Karpas-422 (cell line): Measurements from ENCODE around the gene CSNK2A1. TPM values are rescaled to one million over a fixed set of nuclear protein-coding genes. Genes with fewer than 3 reads are reported as not detected.

Source experiments
- DNase-seq: peaks from one replicate; pipeline ENCODE4 v3.0.0-alpha.2; 2015
- H2AFZ ChIP-seq: fragments of 200-600 bp; sonication (generic); 2 replicates; pipeline ENCODE4 v1.6.1; 2014; ENCODE audit warnings: antibody characterized with exemption, low read length, mixed read lengths
- H3K27ac ChIP-seq: fragments of 200-600 bp; sonication (generic); 2 replicates; pipeline ENCODE4 v1.5.1; 2014; ENCODE audit warnings: mild to moderate bottlenecking, low read length, moderate library complexity
- H3K27me3 ChIP-seq: fragments of 200-600 bp; sonication (generic); 2 replicates; pipeline ENCODE4 v1.6.1; 2014; ENCODE audit warnings: low read length, mixed read lengths
- H3K36me3 ChIP-seq: fragments of 200-600 bp; sonication (generic); 2 replicates; pipeline ENCODE4 v1.6.1; 2014; ENCODE audit warnings: low read length, mixed read lengths; ENCODE audit not compliant: insufficient read depth
- H3K4me1 ChIP-seq: fragments of 200-600 bp; sonication (generic); 2 replicates; pipeline ENCODE4 v1.6.1; 2014; ENCODE audit warnings: mild to moderate bottlenecking, low read length, mixed read lengths
- H3K4me2 ChIP-seq: fragments of 200-600 bp; sonication (generic); 2 replicates; pipeline ENCODE4 v1.6.1; 2014; ENCODE audit warnings: low read length, low read depth, mild to moderate bottlenecking; ENCODE audit not compliant: poor library complexity, severe bottlenecking
- H3K4me3 ChIP-seq: fragments of 200-600 bp; sonication (generic); 2 replicates; pipeline ENCODE4 v1.5.1; 2014; ENCODE audit warnings: mild to moderate bottlenecking, antibody characterized with exemption, low read length, mixed read lengths
- H3K79me2 ChIP-seq: fragments of 200-600 bp; sonication (generic); 2 replicates; pipeline ENCODE4 v1.6.1; 2014; ENCODE audit warnings: mild to moderate bottlenecking, low read length, mixed read lengths
- H3K9ac ChIP-seq: fragments of 200-600 bp; sonication (generic); 2 replicates; pipeline ENCODE4 v1.6.0; 2014; ENCODE audit warnings: low read length
- H3K9me2 ChIP-seq: fragments of 200-600 bp; sonication (generic), shearing (Covaris generic); replicated peaks from 2 replicates; pipeline ENCODE4 v1.6.0; 2014; ENCODE audit warnings: mild to moderate bottlenecking, low read length, moderate library complexity; ENCODE audit not compliant: insufficient read depth
- H3K9me3 ChIP-seq: fragments of 300-700, 200-600 bp; sonication (generic); 2 replicates; pipeline ENCODE4 v1.6.1; 2014; ENCODE audit warnings: low read length, mixed read lengths
- H4K20me1 ChIP-seq: fragments of 200-600 bp; sonication (generic); 2 replicates; pipeline ENCODE4 v1.6.1; 2014; ENCODE audit warnings: mild to moderate bottlenecking, antibody characterized with exemption, low read length, low read depth; ENCODE audit not compliant: insufficient read depth
- total RNA-seq: library from RNA; depleted of rRNA; stranded (reverse); fragments of >200 nt; shearing (Covaris generic); gene quantifications from 2 replicates; pipeline ENCODE4 v1.2.3, GENCODE V29; 2014; ENCODE audit warnings: low replicate concordance

The CSNK2A1 gene
- total RNA-seq, 1 experiment from 2014 or later = 148 TPM

- no peak overlapping the region for H3K27ac ChIP-seq
- H4K20me1 ChIP-seq = peaks cover 85% of the 10 kb centered on the region
- H3K9me3 ChIP-seq = no peaks in the 10 kb centered on the region
- no peaks in the 10 kb centered on the region for H3K27me3 ChIP-seq
- H3K9me2 ChIP-seq = no peaks in the 10 kb centered on the region
- no peak overlapping the region for H3K4me2 ChIP-seq
- no peak for DNase-seq
- peaks cover 12% of the 10 kb centered on the region for H3K36me3 ChIP-seq
- peaks cover 46% of the 10 kb centered on the region for H3K4me1 ChIP-seq
- no peak overlapping the region for H3K4me3 ChIP-seq
- H2AFZ ChIP-seq = no peak overlapping the region
- H3K9ac ChIP-seq = no peak overlapping the region
- H3K79me2 ChIP-seq = peaks cover 100% of the 10 kb centered on the region
These were observed 7.6 kb downstream of the CSNK2A1 start for GRCh38 chr20:535958-536357.

GRCh38 chr20:533526-533925 is 10.1 kb downstream of the CSNK2A1 start:
- Histone ChIP-seq H3K27ac (no peak overlapping the region), H3K9ac (no peak overlapping the region)

GRCh38 chr20:532530-532929 is 11.1 kb downstream of the CSNK2A1 start:
- Histone ChIP-seq H3K79me2 (peaks cover 100% of the 10 kb centered on the region), H4K20me1 (peaks cover 71% of the 10 kb centered on the region), H3K27me3 (no peaks in the 10 kb centered on the region), H3K4me3 (no peak overlapping the region), H3K4me2 (no peak overlapping the region), H2AFZ (no peak overlapping the region), H3K36me3 (peaks cover 19% of the 10 kb centered on the region; the same call in 1 of the 2 replicates), H3K27ac (no peak overlapping the region), H3K9me3 (no peaks in the 10 kb centered on the region), H3K9ac (no peak overlapping the region), H3K9me2 (no peaks in the 10 kb centered on the region), H3K4me1 (peaks cover 17% of the 10 kb centered on the region)
- no peak for DNase-seq

More at GRCh38 chr20:533526-533925, 10.1 kb downstream of the CSNK2A1 start:
- no peak overlapping the region for H3K4me3 ChIP-seq
- H3K27me3 ChIP-seq = no peaks in the 10 kb centered on the region
- no peaks in the 10 kb centered on the region for H3K9me2 ChIP-seq
- no peak overlapping the region for H2AFZ ChIP-seq
- H3K9me3 ChIP-seq = no peaks in the 10 kb centered on the region
- peaks cover 100% of the 10 kb centered on the region for H3K79me2 ChIP-seq
- H3K4me2 ChIP-seq = no peak overlapping the region
- peaks cover 71% of the 10 kb centered on the region for H4K20me1 ChIP-seq
- DNase-seq = no peak
- H3K36me3 ChIP-seq = peaks cover 12% of the 10 kb centered on the region; the same call in 1 of the 2 replicates
- peaks cover 21% of the 10 kb centered on the region for H3K4me1 ChIP-seq

GRCh38 chr20:531608-532007 is 12.0 kb downstream of the CSNK2A1 start:
- Histone ChIP-seq H3K4me3 (no peak overlapping the region), H3K9me3 (no peaks in the 10 kb centered on the region), H3K79me2 (peaks cover 100% of the 10 kb centered on the region), H3K36me3 (peaks cover 28% of the 10 kb centered on the region), H3K27me3 (no peaks in the 10 kb centered on the region), H3K9ac (no peak overlapping the region), H3K4me2 (no peak overlapping the region), H3K4me1 (peaks cover 8% of the 10 kb centered on the region), H2AFZ (no peak overlapping the region), H4K20me1 (peaks cover 66% of the 10 kb centered on the region), H3K27ac (no peak overlapping the region), H3K9me2 (no peaks in the 10 kb centered on the region)
- no peak for DNase-seq

GRCh38 chr20:530321-530720 is 13.3 kb downstream of the CSNK2A1 start:
- Histone ChIP-seq H3K4me2 (no peak overlapping the region), H3K36me3 (peaks cover 30% of the 10 kb centered on the region), H3K4me3 (no peak overlapping the region), H3K27me3 (no peaks in the 10 kb centered on the region), H4K20me1 (peaks cover 54% of the 10 kb centered on the region), H3K27ac (no peak overlapping the region), H3K79me2 (peaks cover 96% of the 10 kb centered on the region), H3K9ac (no peak overlapping the region), H3K4me1 (peaks cover 3% of the 10 kb centered on the region; the same call in 1 of the 2 replicates), H2AFZ (no peak overlapping the region), H3K9me3 (no peaks in the 10 kb centered on the region), H3K9me2 (no peaks in the 10 kb centered on the region)
- no peak for DNase-seq

GRCh38 chr20:528923-529604 is 14.5 kb downstream of the CSNK2A1 start:
- H3K36me3 ChIP-seq = peaks cover 38% of the 10 kb centered on the region

GRCh38 chr20:527571-527886 is 16.1 kb downstream of the CSNK2A1 start:
- H3K4me1 ChIP-seq = no peaks in the 10 kb centered on the region
- no peak overlapping the region for H2AFZ ChIP-seq
- no peak overlapping the region for H3K4me2 ChIP-seq
- H3K36me3 ChIP-seq = peaks cover 48% of the 10 kb centered on the region
- H4K20me1 ChIP-seq = peaks cover 29% of the 10 kb centered on the region
- no peaks in the 10 kb centered on the region for H3K27me3 ChIP-seq
- no peaks in the 10 kb centered on the region; the same call in 1 of the 2 replicates for H3K9me3 ChIP-seq
- H3K79me2 ChIP-seq = peaks cover 94% of the 10 kb centered on the region
- no peak overlapping the region for H3K27ac ChIP-seq
- H3K9ac ChIP-seq = no peak overlapping the region
- H3K4me3 ChIP-seq = no peak overlapping the region
- no peak for DNase-seq
- H3K9me2 ChIP-seq = no peaks in the 10 kb centered on the region

More at GRCh38 chr20:528923-529604, 14.5 kb downstream of the CSNK2A1 start:
- H3K9me3 ChIP-seq = no peaks in the 10 kb centered on the region
- peaks cover 43% of the 10 kb centered on the region for H4K20me1 ChIP-seq
- DNase-seq = no peak
- no peak overlapping the region for H3K4me3 ChIP-seq
- H3K9ac ChIP-seq = no peak overlapping the region
- H3K9me2 ChIP-seq = no peaks in the 10 kb centered on the region
- H3K27me3 ChIP-seq = no peaks in the 10 kb centered on the region
- no peak overlapping the region for H2AFZ ChIP-seq
- H3K4me2 ChIP-seq = no peak overlapping the region
- no peak overlapping the region for H3K27ac ChIP-seq
- H3K79me2 ChIP-seq = peaks cover 94% of the 10 kb centered on the region
- no peaks in the 10 kb centered on the region for H3K4me1 ChIP-seq

- Histone ChIP-seq H3K27me3 (no peaks in the 10 kb centered on the region), H3K4me1 (no peaks in the 10 kb centered on the region), H3K9me2 (no peaks in the 10 kb centered on the region), H3K79me2 (peaks cover 91% of the 10 kb centered on the region), H2AFZ (no peak overlapping the region), H3K9ac (no peak overlapping the region), H4K20me1 (peaks cover 13% of the 10 kb centered on the region), H3K4me3 (no peak overlapping the region), H3K9me3 (peaks cover 3% of the 10 kb centered on the region; the same call in 1 of the 2 replicates), H3K4me2 (no peak overlapping the region), H3K36me3 (peaks cover 56% of the 10 kb centered on the region), H3K27ac (no peak overlapping the region)
- no peak for DNase-seq
These were observed 21.7 kb downstream of the CSNK2A1 start for GRCh38 chr20:521860-522259.
